Mesenchymal stem cell (in vitro differentiated cells and primary cell): ENCODE measurements around the gene GAL3ST3.

Experiments used
- DNase-seq: peaks from one replicate; pipeline ENCODE4 v3.0.0-alpha.2; 2013
- H2AFZ ChIP-seq: one replicate; pipeline ENCODE4 v1.6.1; 2013; ENCODE audit warnings: low read depth, mild to moderate bottlenecking, control low read depth, inconsistent platforms, low read length, moderate library complexity
- H2AK5ac ChIP-seq: 2 replicates; pipeline ENCODE4 v1.6.1; 2013; ENCODE audit warnings: low read length, moderate library complexity, mild to moderate bottlenecking, inconsistent platforms; ENCODE audit not compliant: severe bottlenecking
- H2BK120ac ChIP-seq: one replicate; pipeline ENCODE4 v1.6.1; 2013; ENCODE audit warnings: low read depth, mild to moderate bottlenecking, inconsistent platforms, low read length, moderate library complexity
- H2BK12ac ChIP-seq, 2 experiments: one replicate each; pipeline ENCODE4 v1.6.1; 2013; ENCODE audit warnings: inconsistent platforms in 2 of 2, low read length in 2 of 2, mild to moderate bottlenecking in 2 of 2, moderate library complexity in 2 of 2, control low read depth in 1 of 2
- H2BK15ac ChIP-seq: one replicate; pipeline ENCODE4 v1.6.1; 2013; ENCODE audit warnings: mild to moderate bottlenecking, low read depth, inconsistent platforms; ENCODE audit not compliant: poor library complexity, severe bottlenecking
- H2BK5ac ChIP-seq: 2 replicates; pipeline ENCODE4 v1.6.1; 2013; ENCODE audit warnings: low read depth, mild to moderate bottlenecking, low read length, control low read depth, inconsistent platforms; ENCODE audit not compliant: poor library complexity, severe bottlenecking
- H3K14ac ChIP-seq, 2 experiments: one replicate each; pipeline ENCODE4 v1.6.1; 2013; ENCODE audit warnings: inconsistent platforms in 2 of 2, low read length in 2 of 2, control low read depth in 1 of 2, mild to moderate bottlenecking in 1 of 2, moderate library complexity in 1 of 2
- H3K18ac ChIP-seq, 2 experiments: one replicate each; pipeline ENCODE4 v1.6.1; 2013; ENCODE audit warnings: inconsistent platforms in 2 of 2, low read length in 2 of 2, control low read depth in 1 of 2, low read depth in 1 of 2, mild to moderate bottlenecking in 1 of 2
- H3K23ac ChIP-seq, 2 experiments: one replicate each; pipeline ENCODE4 v1.6.1; 2013; ENCODE audit warnings: inconsistent platforms in 2 of 2, low read length in 2 of 2, mild to moderate bottlenecking in 2 of 2, moderate library complexity in 2 of 2, control low read depth in 1 of 2
- H3K27ac ChIP-seq: 2 replicates; pipeline ENCODE4 v1.5.1; 2013; ENCODE audit warnings: mild to moderate bottlenecking, moderate library complexity, low read length, control low read depth, inconsistent platforms; ENCODE audit not compliant: poor library complexity, severe bottlenecking
- H3K27me3 ChIP-seq, 2 experiments: 2 replicates each; pipeline versions ENCODE4 v1.6.1 to v1.7.0; 2013; ENCODE audit warnings: low read length in 2 of 2, mild to moderate bottlenecking in 2 of 2, moderate library complexity in 2 of 2, control low read depth in 1 of 2, inconsistent platforms in 1 of 2; ENCODE audit not compliant: control insufficient read depth in 1 of 2, insufficient read depth in 1 of 2
- H3K36me3 ChIP-seq, 2 experiments: 2 replicates each; pipeline versions ENCODE4 v1.6.1 to v1.7.0; 2013; ENCODE audit warnings: low read length in 2 of 2, control low read depth in 1 of 2, inconsistent platforms in 1 of 2, low read depth in 1 of 2, mild to moderate bottlenecking in 1 of 2; ENCODE audit not compliant: insufficient read depth in 2 of 2, control insufficient read depth in 1 of 2
- H3K4ac ChIP-seq, 2 experiments: one replicate each; pipeline ENCODE4 v1.6.1; 2013; ENCODE audit warnings: inconsistent platforms in 2 of 2, low read length in 2 of 2, mild to moderate bottlenecking in 2 of 2, moderate library complexity in 2 of 2, control low read depth in 1 of 2, low read depth in 1 of 2
- H3K4me1 ChIP-seq: 2 replicates; pipeline ENCODE4 v1.6.1; 2013; ENCODE audit warnings: low read depth, low read length, control low read depth; ENCODE audit not compliant: control insufficient read depth, insufficient read depth
- H3K4me2 ChIP-seq: 2 replicates; pipeline ENCODE4 v1.6.1; 2013; ENCODE audit warnings: low read length, mild to moderate bottlenecking, inconsistent platforms; ENCODE audit not compliant: poor library complexity, severe bottlenecking
- H3K4me3 ChIP-seq, 2 experiments: 2 replicates each; pipeline versions ENCODE4 v1.5.1 to v1.7.0; 2013; ENCODE audit warnings: low read length in 2 of 2, mild to moderate bottlenecking in 2 of 2, control low read depth in 1 of 2, low read depth in 1 of 2; ENCODE audit not compliant: insufficient read depth in 1 of 2
- H3K79me1 ChIP-seq: replicated peaks from 2 replicates; pipeline ENCODE4 v1.6.1; 2013; ENCODE audit warnings: mild to moderate bottlenecking, control low read depth, low read length, inconsistent platforms; ENCODE audit not compliant: poor library complexity, severe bottlenecking
- H3K9ac ChIP-seq: 2 replicates; pipeline ENCODE4 v1.7.0; 2013; ENCODE audit warnings: mild to moderate bottlenecking, low read length, moderate library complexity
- H3K9me3 ChIP-seq: 2 replicates; pipeline ENCODE4 v1.7.0; 2013; ENCODE audit warnings: mild to moderate bottlenecking, low read length; ENCODE audit not compliant: control insufficient read depth
- H4K8ac ChIP-seq: one replicate; pipeline ENCODE4 v1.6.1; 2013; ENCODE audit warnings: inconsistent platforms, mild to moderate bottlenecking, low read length, moderate library complexity
- H4K91ac ChIP-seq: one replicate; pipeline ENCODE4 v1.6.1; 2013; ENCODE audit warnings: mild to moderate bottlenecking, low read length, inconsistent platforms
- WGBS: methylation state at CpG from one replicate; pipeline ENCODE4 v1.1.7; 2013; ENCODE audit warnings: mixed read lengths; 5-methylcytosine and 5-hydroxymethylcytosine counted together

Gene GAL3ST3

GRCh38 chr11:66050581-66051231 is 1.7 kb upstream of the GAL3ST3 start:
- H3K14ac ChIP-seq, result no peak overlapping the region
- H2AK5ac ChIP-seq, result peak overlapping the region; percentile 63
- peak overlapping the region in 1 of 2 experiments; percentile 34 for H3K4ac ChIP-seq
- H3K36me3 ChIP-seq, result peaks cover 10 to 13% of the 10 kb centered on the region in 2 experiments
- H3K27me3 ChIP-seq, result peaks cover 9 to 40% of the 10 kb centered on the region in 2 experiments
- peak overlapping the region; percentile 95 for H3K9ac ChIP-seq
- no peak overlapping the region for H3K4me2 ChIP-seq
- H3K23ac ChIP-seq, result no peak overlapping the region
- peaks cover 5% of the 10 kb centered on the region for H3K79me1 ChIP-seq
- H2BK15ac ChIP-seq, result peak overlapping the region; percentile 20
- H4K8ac ChIP-seq, result peak overlapping the region; percentile 10
- H2BK5ac ChIP-seq, result no peak overlapping the region
- peak overlapping the region in 1 of 2 experiments; percentile 94 for H3K4me3 ChIP-seq
- DNase-seq, result no peak
- H3K9me3 ChIP-seq, result no peaks in the 10 kb centered on the region
- peak overlapping the region in 1 of 2 experiments; percentile 46 for H2BK12ac ChIP-seq
- no peak overlapping the region for H2AFZ ChIP-seq
- H2BK120ac ChIP-seq, result no peak overlapping the region
- 94% methylated on average over 4 of the region's 5 CpGs for WGBS
- H3K18ac ChIP-seq, result no peak overlapping the region
- no peak overlapping the region for H3K27ac ChIP-seq
- H3K4me1 ChIP-seq, result peaks cover 45% of the 10 kb centered on the region
- H4K91ac ChIP-seq, result no peak overlapping the region

GRCh38 chr11:66047541-66048365 is 1.2 kb downstream of the GAL3ST3 start:
- Histone ChIP-seq H3K4me3 (no peak overlapping the region), H2BK12ac (no peak overlapping the region), H3K4me2 (peak overlapping the region; percentile 23), H2BK15ac (no peak overlapping the region), H2AK5ac (peak overlapping the region; percentile 46), H3K27me3 (peaks cover 9 to 47% of the 10 kb centered on the region in 2 experiments), H3K9ac (no peak overlapping the region), H3K9me3 (no peaks in the 10 kb centered on the region), H3K18ac (no peak overlapping the region), H3K4me1 (peaks cover 39% of the 10 kb centered on the region), H2BK120ac (no peak overlapping the region), H4K91ac (no peak overlapping the region), H2AFZ (no peak overlapping the region), H3K4ac (peak overlapping the region in 1 of 2 experiments; percentile 13), H3K36me3 (peaks cover 0 to 12% of the 10 kb centered on the region in 2 experiments), H3K23ac (no peak overlapping the region), H4K8ac (no peak overlapping the region), H2BK5ac (no peak overlapping the region), H3K79me1 (peaks cover 1% of the 10 kb centered on the region), H3K27ac (peak overlapping the region; percentile 40), H3K14ac (no peak overlapping the region)
- 90% methylated on average over 11 of the region's 11 CpGs for WGBS
- DNase-seq, result no peak

- H3K27me3 ChIP-seq, result peaks cover 9 to 47% of the 10 kb centered on the region in 2 experiments
Measured at GRCh38 chr11:66046901-66047300, 2.1 kb downstream of the GAL3ST3 start.

GRCh38 chr11:66045177-66045639 is 3.8 kb downstream of the GAL3ST3 start:
- Histone ChIP-seq H2AFZ (peak overlapping the region; percentile 51), H4K8ac (no peak overlapping the region), H3K36me3 (peaks cover 0 to 20% of the 10 kb centered on the region in 2 experiments), H3K23ac (peak overlapping the region in 1 of 2 experiments; percentile 41), H3K4me1 (peaks cover 29% of the 10 kb centered on the region), H3K4me3 (no peak overlapping the region), H3K9ac (no peak overlapping the region), H2BK5ac (no peak overlapping the region), H3K27ac (no peak overlapping the region), H4K91ac (no peak overlapping the region), H3K79me1 (peaks cover 1% of the 10 kb centered on the region), H3K14ac (no peak overlapping the region), H3K18ac (no peak overlapping the region), H2BK15ac (no peak overlapping the region), H3K4me2 (no peak overlapping the region), H2AK5ac (no peak overlapping the region), H2BK12ac (no peak overlapping the region), H3K9me3 (no peaks in the 10 kb centered on the region), H3K27me3 (peaks cover 9 to 60% of the 10 kb centered on the region in 2 experiments), H3K4ac (no peak overlapping the region), H2BK120ac (no peak overlapping the region)
- peak; percentile 80 for DNase-seq
- WGBS, result 21% methylated on average over 11 of the region's 11 CpGs

More at GRCh38 chr11:66046901-66047300, 2.1 kb downstream of the GAL3ST3 start:
- Histone ChIP-seq H3K4me2 (no peak overlapping the region), H2BK120ac (no peak overlapping the region), H3K18ac (no peak overlapping the region), H2BK5ac (no peak overlapping the region), H4K8ac (no peak overlapping the region), H2AK5ac (no peak overlapping the region), H3K4me1 (peaks cover 39% of the 10 kb centered on the region), H2BK12ac (no peak overlapping the region), H3K79me1 (peaks cover 1% of the 10 kb centered on the region), H4K91ac (no peak overlapping the region), H3K27ac (no peak overlapping the region), H3K4ac (no peak overlapping the region), H3K9me3 (no peaks in the 10 kb centered on the region), H2AFZ (no peak overlapping the region), H3K9ac (no peak overlapping the region), H3K36me3 (peaks cover 0 to 20% of the 10 kb centered on the region in 2 experiments), H3K23ac (no peak overlapping the region), H2BK15ac (no peak overlapping the region), H3K4me3 (no peak overlapping the region), H3K14ac (no peak overlapping the region)
- 94% methylated on average over 3 of the region's 3 CpGs for WGBS
- no peak for DNase-seq
